Activated naive CD4-positive, alpha-beta T cell treated with anti-CD3 and anti-CD28 coated beads, Interleukin-2, amount 50 U/mL, for 16 hours (primary cell): ENCODE data around the gene DIPK1A.

ENCODE experiments used
- DNase-seq: peaks from one replicate; pipeline ENCODE4 v3.0.0-alpha.2; 2020

Gene DIPK1A

GRCh38 chr1:92949937-92950817 lies 11.1 kb downstream of the DIPK1A start:
- no peak for DNase-seq

GRCh38 chr1:92948071-92948470 lies 13.2 kb downstream of the DIPK1A start:
- DNase-seq, result no peak

GRCh38 chr1:92945748-92946270 lies 15.5 kb downstream of the DIPK1A start:
- no peak for DNase-seq

- no peak for DNase-seq
Observed at GRCh38 chr1:92944901-92945747, 16.1 kb downstream of the DIPK1A start.

- no peak for DNase-seq
Observed at GRCh38 chr1:92943502-92943847, 17.8 kb downstream of the DIPK1A start.

GRCh38 chr1:92940541-92940940 lies 20.7 kb downstream of the DIPK1A start:
- no peak for DNase-seq

- DNase-seq, result no peak
Observed at GRCh38 chr1:92937731-92938130, 23.5 kb downstream of the DIPK1A start.

- DNase-seq, result no peak
Observed at GRCh38 chr1:92936865-92937264, 24.4 kb downstream of the DIPK1A start.

- no peak for DNase-seq
Observed at GRCh38 chr1:92934395-92935378, 26.6 kb downstream of the DIPK1A start.

- no peak for DNase-seq
Observed at GRCh38 chr1:92933459-92933858, 27.8 kb downstream of the DIPK1A start.

- DNase-seq, result no peak
Observed at GRCh38 chr1:92931691-92932090, 29.6 kb downstream of the DIPK1A start.

GRCh38 chr1:92929461-92929860 lies 31.8 kb downstream of the DIPK1A start:
- no peak for DNase-seq

GRCh38 chr1:92927870-92928269 lies 33.4 kb downstream of the DIPK1A start:
- no peak for DNase-seq

GRCh38 chr1:92926873-92927272 lies 34.4 kb downstream of the DIPK1A start:
- DNase-seq, result no peak

- DNase-seq, result no peak
Observed at GRCh38 chr1:92924501-92924900, 36.8 kb downstream of the DIPK1A start.

GRCh38 chr1:92923664-92924063 lies 37.6 kb downstream of the DIPK1A start:
- DNase-seq, result no peak

GRCh38 chr1:92922356-92923035 lies 38.8 kb downstream of the DIPK1A start:
- no peak for DNase-seq

- DNase-seq, result no peak
Observed at GRCh38 chr1:92921031-92922023, 39.9 kb downstream of the DIPK1A start.

- DNase-seq, result no peak
Observed at GRCh38 chr1:92916899-92917298, 44.4 kb downstream of the DIPK1A start.

GRCh38 chr1:92915547-92915946 lies 45.7 kb downstream of the DIPK1A start:
- no peak for DNase-seq
